Coronary artery (tissue), 2 donors: ENCODE measurements around the gene RBMX2.
"Not testable (repeated sequence)": the region's sequence is repeated elsewhere in the genome, so short reads cannot be mapped to it uniquely, and the experiment has no call there.

ENCODE experiments used
- DNase-seq: peaks from one replicate; pipeline ENCODE4 v3.0.0-alpha.2; 2017; ENCODE audit warnings: low spot score
- H3K27ac ChIP-seq, 2 donors: fragments of 200-600 bp; sonication (generic); one replicate each; pipeline ENCODE4 v1.5.1; 2016 to 2019
- H3K4me3 ChIP-seq: fragments of 200-600 bp; sonication (generic); 2 replicates; pipeline ENCODE4 v1.5.1; 2016; ENCODE audit warnings: mild to moderate bottlenecking, moderate library complexity
- CTCF ChIP-seq: fragments of 200-600 bp; sonication (generic); IDR thresholded peaks from one replicate; pipeline ENCODE4 v1.5.1; 2019; ENCODE audit warnings: antibody characterized with exemption

RBMX2 gene

DNA sequence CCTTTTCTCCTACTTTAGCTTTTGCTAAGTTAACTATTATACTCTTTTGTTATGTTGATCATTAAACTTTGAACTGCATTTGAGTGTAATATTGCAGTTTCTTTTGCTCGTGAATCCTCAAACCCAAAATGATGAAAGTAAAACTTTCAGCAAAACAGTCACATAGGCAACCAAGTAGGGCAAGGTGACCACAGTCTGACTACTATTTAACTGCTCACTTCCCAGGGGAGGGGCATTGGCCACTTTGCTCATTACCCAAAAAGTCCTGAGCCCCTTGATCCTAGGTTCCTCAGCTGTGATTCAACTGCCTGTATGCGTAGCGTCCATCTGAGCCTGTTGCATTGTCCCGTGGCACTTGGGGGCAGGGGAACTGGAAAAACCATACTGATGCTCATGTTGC is 17.0 kb downstream of the RBMX2 start:
- DNase-seq: no peak
- no peak for TF ChIP-seq CTCF
- H3K27ac ChIP-seq: no peak overlapping the region
- no peak overlapping the region for H3K4me3 ChIP-seq

DNA sequence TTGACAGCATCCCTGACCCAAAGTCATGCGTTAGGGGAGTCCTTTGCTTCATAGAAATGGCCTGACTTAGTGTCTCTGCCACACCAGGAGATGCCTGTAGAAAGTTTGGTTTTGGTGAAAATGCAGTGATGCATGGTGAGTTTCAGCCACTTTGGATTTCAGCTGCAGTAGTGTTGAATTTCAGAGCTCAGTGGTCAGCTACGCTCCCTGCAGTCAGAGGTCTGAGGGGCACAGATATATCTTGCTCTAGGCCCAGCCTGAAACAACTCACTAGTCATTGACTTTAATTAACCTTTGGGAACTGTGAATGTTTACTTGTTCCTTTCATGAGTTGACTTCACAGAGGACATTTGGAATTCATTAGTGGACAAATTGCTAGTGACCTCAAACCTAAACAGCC is 17.5 kb downstream of the RBMX2 start:
- Histone ChIP-seq H3K4me3 (no peak overlapping the region), H3K27ac (no peak overlapping the region)
- TF ChIP-seq CTCF: no peak
- no peak for DNase-seq

GRCh38 chrX:130426531-130426930 is 24.7 kb downstream of the RBMX2 start:
- TF ChIP-seq CTCF: no peak
- no peak for DNase-seq
- no peak overlapping the region for H3K4me3 ChIP-seq
- H3K27ac ChIP-seq: no peak overlapping the region

GRCh38 chrX:130429236-130429635 is 27.4 kb downstream of the RBMX2 start:
- H3K27ac ChIP-seq, H3K4me3 ChIP-seq: not testable (repeated sequence)

DNA sequence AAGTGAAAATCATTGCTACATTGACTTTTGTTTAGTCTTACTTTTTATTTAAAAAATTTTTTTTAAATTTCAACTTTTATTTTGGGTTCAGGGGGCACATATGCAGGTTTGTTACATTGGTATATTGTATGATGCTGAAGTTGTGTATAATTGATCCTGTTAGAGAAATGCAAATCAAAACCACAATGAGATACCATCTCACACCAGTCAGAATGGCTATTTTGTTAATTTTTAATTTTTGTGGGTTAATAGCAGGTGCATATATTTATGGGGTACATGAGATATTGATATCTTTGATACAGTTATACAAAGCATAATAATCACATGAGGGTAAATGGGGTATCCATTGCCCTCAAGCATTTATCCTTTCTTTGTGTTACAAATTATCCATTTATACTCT is 34.1 kb downstream of the RBMX2 start:
- TF ChIP-seq CTCF: no peak
- H3K4me3 ChIP-seq: no peak overlapping the region
- DNase-seq: no peak

More at GRCh38 chrX:130429236-130429635, 27.4 kb downstream of the RBMX2 start:
- not testable (repeated sequence) for DNase-seq

DNA sequence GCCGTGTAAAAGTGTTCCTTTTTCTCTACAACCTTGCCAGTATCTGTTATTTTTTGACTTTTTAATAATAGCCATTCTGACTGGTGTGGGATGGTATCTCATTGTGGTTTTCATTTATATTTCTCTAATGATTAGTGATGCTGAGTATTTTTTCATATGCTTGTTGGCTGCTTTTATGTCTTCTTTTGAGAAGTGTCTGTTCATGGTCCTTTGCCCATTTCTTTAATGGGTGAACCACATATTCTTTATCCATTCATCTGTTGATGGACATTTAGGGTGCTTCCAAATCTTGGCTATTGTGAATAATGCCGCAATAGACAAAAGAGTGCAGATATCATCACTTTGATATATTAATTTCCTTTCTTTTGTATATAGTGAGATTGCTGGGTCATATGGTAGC is 36.2 kb downstream of the RBMX2 start:
- not testable (repeated sequence) for H3K27ac ChIP-seq, DNase-seq, H3K4me3 ChIP-seq

More for the DNA sequence above, 34.1 kb downstream of the RBMX2 start:
- no peak overlapping the region for H3K27ac ChIP-seq

- Histone ChIP-seq H3K4me3 (no peak overlapping the region), H3K27ac (no peak overlapping the region)
- no peak for TF ChIP-seq CTCF
- no peak for DNase-seq
Observed at GRCh38 chrX:130443875-130444274, 42.1 kb downstream of the RBMX2 start.

- Histone ChIP-seq H3K4me3 (no peak overlapping the region), H3K27ac (no peak overlapping the region)
- no peak for DNase-seq
- TF ChIP-seq CTCF: no peak
Observed at GRCh38 chrX:130444641-130445336, 43.0 kb downstream of the RBMX2 start.
